PC-3 (cell line): Measurements from ENCODE around the gene RNF17. TPM values are rescaled to one million over a fixed set of nuclear protein-coding genes. Genes with fewer than 3 reads are reported as not detected.

Source experiments
- ATAC-seq: fragments of 200-7000 bp; cut with Tn5 transposase; 2 replicates; pipeline ENCODE4 v1.9.1; 2020; ENCODE audit warnings: mild to moderate bottlenecking, moderate library complexity
- BruUV-seq: library from RNA; stranded (reverse); fragments of 400-500 nt; replicated peaks from 2 replicates; lab custom pipeline; 2021; lab: Mats Ljungman, UMichigan
- CTCF ChIA-PET: fragments of 300-600 bp; sonication (Branson Sonifier 250); formaldehyde crosslinking; loops from one replicate; lab custom pipeline; 2022; ENCODE audit warnings: antibody characterized with exemption; lab: Charles Lee
- POLR2A ChIA-PET: fragments of 300-600 bp; sonication (Branson Sonifier 250); formaldehyde crosslinking; loops from one replicate; lab custom pipeline; 2022; ENCODE audit warnings: antibody characterized with exemption; ENCODE audit not compliant: unreplicated experiment; lab: Charles Lee
- DNase-seq: peaks from one replicate; pipeline ENCODE4 v3.0.0-alpha.2; 2015
- H2AFZ ChIP-seq: fragments of 300-600 bp; sonication (generic); 2 replicates; pipeline ENCODE4 v1.6.0; 2016; ENCODE audit warnings: antibody characterized with exemption, low read length
- H3F3A ChIP-seq: fragments of 300-600 bp; sonication (generic); one replicate; pipeline ENCODE4 v1.6.0; 2017; ENCODE audit warnings: antibody characterized with exemption, low read length, control low read depth, mild to moderate bottlenecking; ENCODE audit not compliant: unreplicated experiment
- H3K27ac ChIP-seq: fragments of 300-600 bp; sonication (generic); 2 replicates; pipeline ENCODE4 v1.5.1; 2016; ENCODE audit warnings: mild to moderate bottlenecking, low read length
- H3K27me3 ChIP-seq: fragments of 300-600 bp; sonication (generic); 2 replicates; pipeline ENCODE4 v1.6.1; 2016; ENCODE audit warnings: low read length, mixed read lengths
- H3K36me3 ChIP-seq: fragments of 300-600 bp; sonication (generic); 2 replicates; pipeline ENCODE4 v1.6.1; 2016; ENCODE audit warnings: low read depth, mixed run types, low read length, mixed read lengths
- H3K4me1 ChIP-seq: fragments of 300-600 bp; sonication (generic); 2 replicates; pipeline ENCODE4 v1.5.1; 2016; ENCODE audit warnings: low read length; ENCODE audit not compliant: insufficient read depth
- H3K4me2 ChIP-seq: fragments of 300-600 bp; sonication (generic); 2 replicates; pipeline ENCODE4 v1.6.0; 2016; ENCODE audit warnings: low read length
- H3K4me3 ChIP-seq: fragments of 300-600 bp; sonication (generic); 2 replicates; pipeline ENCODE4 v1.5.1; 2016; ENCODE audit warnings: mild to moderate bottlenecking, low read length, mixed read lengths
- H3K79me2 ChIP-seq: fragments of 300-600 bp; sonication (generic); 2 replicates; pipeline ENCODE4 v1.6.1; 2017; ENCODE audit warnings: low read length, mixed read lengths
- H3K9ac ChIP-seq: fragments of 300-600 bp; sonication (generic); 2 replicates; pipeline ENCODE4 v1.6.0; 2016; ENCODE audit warnings: mild to moderate bottlenecking, low read length
- H3K9me2 ChIP-seq: fragments of 300-600 bp; sonication (generic); replicated peaks from 2 replicates; pipeline ENCODE4 v1.6.1; 2016; ENCODE audit warnings: mixed run types, low read length, mixed read lengths
- H3K9me3 ChIP-seq: fragments of 300-600 bp; sonication (generic); 2 replicates; pipeline ENCODE4 v1.6.1; 2016; ENCODE audit warnings: low read length, mixed read lengths
- H4K20me1 ChIP-seq: fragments of 300-600 bp; sonication (generic); 2 replicates; pipeline ENCODE4 v1.6.1; 2016; ENCODE audit warnings: low read length, mixed read lengths
- EZH2 ChIP-seq: fragments of 300-600 bp; sonication (generic); IDR thresholded peaks from one replicate; pipeline ENCODE4 v1.6.1; 2017; ENCODE audit warnings: antibody characterized with exemption, mild to moderate bottlenecking, low read length; ENCODE audit not compliant: unreplicated experiment
- EZH2phosphoT487 ChIP-seq: fragments of 300-600 bp; sonication (generic); IDR thresholded peaks from 2 replicates; pipeline ENCODE4 v1.6.1; 2018; ENCODE audit warnings: mild to moderate bottlenecking, antibody characterized with exemption, low read length, borderline replicate concordance
- intact Hi-C: fragments of 100-400 bp; cut with micrococcal nuclease; formaldehyde crosslinking; loops from 2 replicates; pipeline ENCODE4 v1.9.0; 2023
- total RNA-seq: library from RNA; depleted of rRNA; stranded (reverse); fragments of >200 nt; gene quantifications from 2 replicates; pipeline ENCODE4 v1.2.3, GENCODE V29; 2014
- TF ChIP-seq, protein P1 (sequence below): fragments of 300-600 bp; sonication (generic); conservative IDR thresholded peaks from 2 replicates; pipeline ENCODE4 v1.5.1; 2017; ENCODE audit warnings: antibody characterized with exemption, low read depth, mild to moderate bottlenecking, low read length

The RNF17 gene
- total RNA-seq, 1 experiment from 2014 or later, result not detected

DNA sequence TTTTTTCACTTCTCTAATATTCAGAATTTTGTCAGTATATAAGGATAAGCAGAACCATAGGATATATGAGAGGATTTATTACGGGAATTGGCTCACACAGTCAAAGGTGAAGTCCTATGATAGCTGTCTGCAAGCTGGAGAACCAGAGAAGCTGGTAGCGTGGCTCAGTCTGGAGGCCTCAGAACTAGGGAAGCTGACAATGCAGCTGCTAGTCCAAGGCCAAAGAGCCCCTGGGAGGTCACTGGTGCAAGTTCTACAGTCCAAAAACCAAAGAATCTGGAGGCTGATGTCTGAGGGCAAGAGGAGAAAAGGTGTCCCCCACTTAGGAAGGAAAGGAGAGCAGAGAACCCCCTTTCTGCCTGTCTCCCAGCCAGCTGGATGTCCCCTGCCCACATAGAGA lies 114.4 kb downstream of the RNF17 start:
- no peaks in the 10 kb centered on the region for H3K79me2 ChIP-seq
- no peak overlapping the region for H3K4me3 ChIP-seq
- no peaks in the 10 kb centered on the region for H3K4me1 ChIP-seq
- H4K20me1 ChIP-seq, result no peaks in the 10 kb centered on the region
- CTCF ChIA-PET, result no interaction called here
- POLR2A ChIA-PET, result no interaction called here
- no TSS peak for BruUV-seq
- H3K9me3 ChIP-seq, result no peaks in the 10 kb centered on the region
- ATAC-seq (no peak), DNase-seq (no peak)
- no peaks in the 10 kb centered on the region; the same call in 1 of the 2 replicates for H3K36me3 ChIP-seq
- intact Hi-C loops, result no loop called here
- TF ChIP-seq, protein P1, sequence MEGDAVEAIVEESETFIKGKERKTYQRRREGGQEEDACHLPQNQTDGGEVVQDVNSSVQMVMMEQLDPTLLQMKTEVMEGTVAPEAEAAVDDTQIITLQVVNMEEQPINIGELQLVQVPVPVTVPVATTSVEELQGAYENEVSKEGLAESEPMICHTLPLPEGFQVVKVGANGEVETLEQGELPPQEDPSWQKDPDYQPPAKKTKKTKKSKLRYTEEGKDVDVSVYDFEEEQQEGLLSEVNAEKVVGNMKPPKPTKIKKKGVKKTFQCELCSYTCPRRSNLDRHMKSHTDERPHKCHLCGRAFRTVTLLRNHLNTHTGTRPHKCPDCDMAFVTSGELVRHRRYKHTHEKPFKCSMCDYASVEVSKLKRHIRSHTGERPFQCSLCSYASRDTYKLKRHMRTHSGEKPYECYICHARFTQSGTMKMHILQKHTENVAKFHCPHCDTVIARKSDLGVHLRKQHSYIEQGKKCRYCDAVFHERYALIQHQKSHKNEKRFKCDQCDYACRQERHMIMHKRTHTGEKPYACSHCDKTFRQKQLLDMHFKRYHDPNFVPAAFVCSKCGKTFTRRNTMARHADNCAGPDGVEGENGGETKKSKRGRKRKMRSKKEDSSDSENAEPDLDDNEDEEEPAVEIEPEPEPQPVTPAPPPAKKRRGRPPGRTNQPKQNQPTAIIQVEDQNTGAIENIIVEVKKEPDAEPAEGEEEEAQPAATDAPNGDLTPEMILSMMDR, result no peak
- no peak for TF ChIP-seq EZH2
- TF ChIP-seq EZH2phosphoT487, result no peak
- peaks cover 27% of the 10 kb centered on the region for H3K27me3 ChIP-seq
- H3K27ac ChIP-seq, result no peak overlapping the region
- no peaks in the 10 kb centered on the region for H3F3A ChIP-seq
- no peak overlapping the region for H3K4me2 ChIP-seq
- no peak overlapping the region for H3K9ac ChIP-seq
- no peak overlapping the region for H2AFZ ChIP-seq
- H3K9me2 ChIP-seq, result no peaks in the 10 kb centered on the region

DNA sequence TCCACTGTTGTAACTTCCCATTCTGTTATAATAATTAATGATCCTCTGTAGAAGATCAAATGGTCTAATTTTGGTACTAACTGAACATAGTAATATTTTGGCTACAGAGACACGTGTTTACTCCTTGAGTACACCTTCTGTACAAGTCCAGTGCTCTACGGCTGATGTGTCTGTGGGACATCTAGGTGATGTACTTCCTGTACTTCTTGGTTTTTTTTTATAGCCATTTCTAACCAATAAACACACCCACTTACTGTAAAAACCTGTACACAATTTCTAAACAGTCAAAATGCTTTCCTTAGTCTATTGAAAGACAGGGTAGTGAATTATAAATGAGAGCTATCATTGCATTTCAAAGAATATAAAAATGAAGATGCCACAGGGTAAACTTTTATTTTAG lies 118.7 kb downstream of the RNF17 start:
- ChIA-PET CTCF (no interaction called here), POLR2A (no interaction called here)
- Histone ChIP-seq H3K27ac (no peak overlapping the region), H2AFZ (no peak overlapping the region), H3K4me1 (no peaks in the 10 kb centered on the region), H3F3A (no peaks in the 10 kb centered on the region), H3K27me3 (no peaks in the 10 kb centered on the region), H3K9me3 (no peaks in the 10 kb centered on the region), H3K36me3 (peaks cover 13% of the 10 kb centered on the region), H3K9me2 (no peaks in the 10 kb centered on the region), H3K4me3 (no peak overlapping the region), H3K4me2 (no peak overlapping the region), H3K9ac (no peak overlapping the region), H3K79me2 (no peaks in the 10 kb centered on the region), H4K20me1 (no peaks in the 10 kb centered on the region)
- intact Hi-C loops, result no loop called here
- TF ChIP-seq EZH2, result no peak
- TF ChIP-seq, protein P1, result no peak
- TF ChIP-seq EZH2phosphoT487, result no peak
- DNase-seq, result no peak
- no TSS peak for BruUV-seq
- ATAC-seq, result no peak

DNA sequence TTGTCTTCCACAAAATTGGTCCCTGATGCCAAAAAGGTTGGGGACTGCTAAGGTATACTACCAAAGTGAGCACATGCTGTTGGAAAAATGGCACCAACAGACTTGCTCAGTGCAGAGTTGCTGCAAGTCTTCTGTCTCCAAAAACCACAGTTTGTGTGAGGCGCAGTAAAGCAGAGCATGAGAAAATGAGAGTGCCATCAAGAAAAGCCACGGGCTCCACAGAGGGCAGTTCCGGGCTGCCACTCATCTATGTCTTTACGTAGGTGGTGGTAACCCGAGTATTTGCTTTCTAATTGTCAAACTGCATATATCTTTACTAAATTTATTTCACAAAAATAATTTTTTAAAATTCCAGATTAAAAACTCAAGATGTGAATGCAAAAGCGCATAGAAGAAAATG lies 123.8 kb downstream of the RNF17 start:
- Histone ChIP-seq H2AFZ (no peak overlapping the region), H3K4me1 (no peaks in the 10 kb centered on the region), H4K20me1 (no peaks in the 10 kb centered on the region), H3K4me3 (no peak overlapping the region), H3F3A (no peaks in the 10 kb centered on the region), H3K9ac (no peak overlapping the region), H3K4me2 (no peak overlapping the region), H3K9me2 (no peaks in the 10 kb centered on the region), H3K9me3 (no peaks in the 10 kb centered on the region), H3K36me3 (peaks cover 19% of the 10 kb centered on the region), H3K27ac (no peak overlapping the region), H3K27me3 (no peaks in the 10 kb centered on the region), H3K79me2 (no peaks in the 10 kb centered on the region)
- ATAC-seq, result no peak
- CTCF ChIA-PET, result no interaction called here
- intact Hi-C loops, result no loop called here
- POLR2A ChIA-PET, result no interaction called here
- BruUV-seq, result no TSS peak
- TF ChIP-seq EZH2 (no peak), EZH2phosphoT487 (no peak)
- TF ChIP-seq, protein P1, result no peak
- no peak for DNase-seq
